ENCODE measurements around the gene ALX4.

ALX4 gene

GRCh38 chr11:44324222-44324621 lies 14.3 kb upstream of the ALX4 start:
- no CpG with 5 or more reads among the region's 1 CpG for WGBS (ENCODE audit: extremely low coverage, insufficient coverage, low lambda C conversion rate)
- no peak overlapping the region for H2BK5ac ChIP-seq (ENCODE audit: low read length)

GRCh38 chr11:44322243-44322642 lies 12.3 kb upstream of the ALX4 start:
- Histone ChIP-seq H4K5ac (ENCODE audit: low read length) (no peak overlapping the region), H3K27ac (ENCODE audit: low read depth, low read length) (no peak overlapping the region), H3K23ac (ENCODE audit: low read length) (no peak overlapping the region), H2BK5ac (ENCODE audit: low read length) (no peak overlapping the region), H3K79me2 (ENCODE audit: control insufficient read depth, insufficient read depth, low read length) (no peaks in the 10 kb centered on the region), H4K8ac (ENCODE audit: low read depth, low read length) (no peak overlapping the region), H2BK15ac (replicated peaks; ENCODE audit: low read depth) (no peak overlapping the region), H3K4me3 (ENCODE audit: low read length) (no peak overlapping the region), H2BK120ac (ENCODE audit: low read depth, low read length) (no peak overlapping the region), H3K4me2 (ENCODE audit: low read length) (no peak overlapping the region), H3K4ac (ENCODE audit: low read depth, low read length) (no peak overlapping the region), H3K18ac (ENCODE audit: low read length) (no peak overlapping the region), H3K56ac (ENCODE audit: low read length) (no peak overlapping the region), H3K9ac (ENCODE audit: low read length) (no peak overlapping the region), H3K36me3 (ENCODE audit: control insufficient read depth, insufficient read depth, low read length) (no peaks in the 10 kb centered on the region), H3K4me1 (ENCODE audit: control insufficient read depth, low read depth, low read length) (no peaks in the 10 kb centered on the region), H3K27me3 (ENCODE audit: insufficient read depth, low read length, poor library complexity) (peaks cover 81% of the 10 kb centered on the region), H2AK5ac (ENCODE audit: low read length) (no peak overlapping the region), H3K79me1 (ENCODE audit: low read length) (no peaks in the 10 kb centered on the region)
- WGBS (ENCODE audit: extremely low coverage, insufficient coverage, low lambda C conversion rate): no CpG with 5 or more reads among the region's 6 CpGs
- no peak for DNase-seq

More at GRCh38 chr11:44324222-44324621, 14.3 kb upstream of the ALX4 start:
- no peak overlapping the region for H4K8ac ChIP-seq (ENCODE audit: low read depth, low read length)
- H3K56ac ChIP-seq (ENCODE audit: low read length): no peak overlapping the region
- no peaks in the 10 kb centered on the region for H3K79me2 ChIP-seq (ENCODE audit: control insufficient read depth, insufficient read depth, low read length)
- no peak overlapping the region for H3K27ac ChIP-seq (ENCODE audit: low read depth, low read length)
- no peak overlapping the region for H2BK120ac ChIP-seq (ENCODE audit: low read depth, low read length)
- H3K27me3 ChIP-seq (ENCODE audit: insufficient read depth, low read length, poor library complexity): peaks cover 71% of the 10 kb centered on the region
- no peaks in the 10 kb centered on the region for H3K36me3 ChIP-seq (ENCODE audit: control insufficient read depth, insufficient read depth, low read length)
- no peak overlapping the region for H2BK15ac ChIP-seq (replicated peaks; ENCODE audit: low read depth)
- no peak overlapping the region for H3K9ac ChIP-seq (ENCODE audit: low read length)
- no peak overlapping the region for H3K4me2 ChIP-seq (ENCODE audit: low read length)
- no peak overlapping the region for H3K4ac ChIP-seq (ENCODE audit: low read depth, low read length)
- H3K23ac ChIP-seq (ENCODE audit: low read length): no peak overlapping the region
- H3K4me3 ChIP-seq (ENCODE audit: low read length): no peak overlapping the region
- H4K5ac ChIP-seq (ENCODE audit: low read length): no peak overlapping the region
- no peak for DNase-seq
- H3K4me1 ChIP-seq (ENCODE audit: control insufficient read depth, low read depth, low read length): no peaks in the 10 kb centered on the region
- no peak overlapping the region for H3K18ac ChIP-seq (ENCODE audit: low read length)
- H2AK5ac ChIP-seq (ENCODE audit: low read length): no peak overlapping the region
- no peaks in the 10 kb centered on the region for H3K79me1 ChIP-seq (ENCODE audit: low read length)

- no peak overlapping the region for H3K4me2 ChIP-seq (ENCODE audit: low read length)
- H3K4me3 ChIP-seq (ENCODE audit: low read length): no peak overlapping the region
- H3K56ac ChIP-seq (ENCODE audit: low read length): no peak overlapping the region
- H3K4me1 ChIP-seq (ENCODE audit: control insufficient read depth, low read depth, low read length): no peaks in the 10 kb centered on the region
- H3K79me1 ChIP-seq (ENCODE audit: low read length): no peaks in the 10 kb centered on the region
- H2AK5ac ChIP-seq (ENCODE audit: low read length): no peak overlapping the region
- no peak overlapping the region for H2BK5ac ChIP-seq (ENCODE audit: low read length)
- peaks cover 88% of the 10 kb centered on the region for H3K27me3 ChIP-seq (ENCODE audit: insufficient read depth, low read length, poor library complexity)
- no peaks in the 10 kb centered on the region for H3K79me2 ChIP-seq (ENCODE audit: control insufficient read depth, insufficient read depth, low read length)
- no peak overlapping the region for H3K27ac ChIP-seq (ENCODE audit: low read depth, low read length)
- H3K4ac ChIP-seq (ENCODE audit: low read depth, low read length): no peak overlapping the region
- no CpG with 5 or more reads among the region's 4 CpGs for WGBS (ENCODE audit: extremely low coverage, insufficient coverage, low lambda C conversion rate)
- no peak overlapping the region for H4K8ac ChIP-seq (ENCODE audit: low read depth, low read length)
- DNase-seq: no peak
- H3K36me3 ChIP-seq (ENCODE audit: control insufficient read depth, insufficient read depth, low read length): no peaks in the 10 kb centered on the region
- H2BK15ac ChIP-seq (replicated peaks; ENCODE audit: low read depth): no peak overlapping the region
- no peak overlapping the region for H3K9ac ChIP-seq (ENCODE audit: low read length)
- no peak overlapping the region for H3K23ac ChIP-seq (ENCODE audit: low read length)
- no peak overlapping the region for H3K18ac ChIP-seq (ENCODE audit: low read length)
- H2BK120ac ChIP-seq (ENCODE audit: low read depth, low read length): no peak overlapping the region
- H4K5ac ChIP-seq (ENCODE audit: low read length): no peak overlapping the region
Observed at GRCh38 chr11:44321059-44321458, 11.1 kb upstream of the ALX4 start.

DNA sequence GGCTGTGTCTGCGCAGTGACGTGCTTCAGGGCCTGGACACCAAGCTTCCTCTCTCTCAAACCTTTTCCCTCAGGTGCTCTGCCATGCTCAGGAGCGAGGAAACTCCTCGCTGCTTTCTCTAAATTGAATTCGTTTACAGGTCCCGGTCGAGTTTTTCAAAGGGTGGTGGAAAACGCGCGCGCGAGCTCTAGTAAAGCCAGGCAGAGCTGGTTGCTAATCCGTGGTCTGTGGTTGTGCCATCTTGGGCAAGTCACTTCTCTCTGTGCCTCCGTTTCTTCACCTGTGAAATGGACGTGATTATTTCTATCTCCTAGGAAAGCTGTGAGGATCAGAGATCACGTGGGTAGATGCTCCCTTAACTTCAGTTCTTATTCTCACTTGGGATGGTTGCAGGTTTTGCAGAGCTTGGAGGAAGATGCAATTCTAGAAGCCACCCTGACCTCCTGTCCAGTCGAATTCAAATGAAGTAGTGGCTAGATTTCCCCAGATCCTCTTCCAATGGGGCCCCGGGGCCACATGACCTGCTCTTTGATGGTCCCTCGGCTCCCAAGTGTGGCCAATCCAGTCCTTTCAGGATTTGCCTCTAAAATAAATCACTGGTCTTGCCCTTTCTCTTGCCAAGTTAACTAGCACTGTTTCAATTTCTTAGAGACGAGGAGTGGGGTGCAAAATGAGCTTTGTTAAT lies 10.5 kb upstream of the ALX4 start:
- H3K27me3 ChIP-seq (ENCODE audit: insufficient read depth, low read length, poor library complexity): peaks cover 93% of the 10 kb centered on the region
- no peak overlapping the region for H3K23ac ChIP-seq (ENCODE audit: low read length)
- H3K4me2 ChIP-seq (ENCODE audit: low read length): peak overlapping the region; percentile 4
- no CpG with 5 or more reads among the region's 20 CpGs for WGBS (ENCODE audit: extremely low coverage, insufficient coverage, low lambda C conversion rate)
- no peak overlapping the region for H3K56ac ChIP-seq (ENCODE audit: low read length)
- H3K18ac ChIP-seq (ENCODE audit: low read length): no peak overlapping the region
- no peaks in the 10 kb centered on the region for H3K4me1 ChIP-seq (ENCODE audit: control insufficient read depth, low read depth, low read length)
- no peak overlapping the region for H4K8ac ChIP-seq (ENCODE audit: low read depth, low read length)
- no peak overlapping the region for H4K5ac ChIP-seq (ENCODE audit: low read length)
- H3K79me2 ChIP-seq (ENCODE audit: control insufficient read depth, insufficient read depth, low read length): no peaks in the 10 kb centered on the region
- H3K4ac ChIP-seq (ENCODE audit: low read depth, low read length): no peak overlapping the region
- H2BK5ac ChIP-seq (ENCODE audit: low read length): no peak overlapping the region
- no peaks in the 10 kb centered on the region for H3K79me1 ChIP-seq (ENCODE audit: low read length)
- DNase-seq: no peak
- H3K4me3 ChIP-seq (ENCODE audit: low read length): no peak overlapping the region
- H3K27ac ChIP-seq (ENCODE audit: low read depth, low read length): no peak overlapping the region
- no peak overlapping the region for H2BK120ac ChIP-seq (ENCODE audit: low read depth, low read length)
- no peaks in the 10 kb centered on the region for H3K36me3 ChIP-seq (ENCODE audit: control insufficient read depth, insufficient read depth, low read length)
- H3K9ac ChIP-seq (ENCODE audit: low read length): no peak overlapping the region
- H2BK15ac ChIP-seq (replicated peaks; ENCODE audit: low read depth): no peak overlapping the region
- no peak overlapping the region for H2AK5ac ChIP-seq (ENCODE audit: low read length)

DNA sequence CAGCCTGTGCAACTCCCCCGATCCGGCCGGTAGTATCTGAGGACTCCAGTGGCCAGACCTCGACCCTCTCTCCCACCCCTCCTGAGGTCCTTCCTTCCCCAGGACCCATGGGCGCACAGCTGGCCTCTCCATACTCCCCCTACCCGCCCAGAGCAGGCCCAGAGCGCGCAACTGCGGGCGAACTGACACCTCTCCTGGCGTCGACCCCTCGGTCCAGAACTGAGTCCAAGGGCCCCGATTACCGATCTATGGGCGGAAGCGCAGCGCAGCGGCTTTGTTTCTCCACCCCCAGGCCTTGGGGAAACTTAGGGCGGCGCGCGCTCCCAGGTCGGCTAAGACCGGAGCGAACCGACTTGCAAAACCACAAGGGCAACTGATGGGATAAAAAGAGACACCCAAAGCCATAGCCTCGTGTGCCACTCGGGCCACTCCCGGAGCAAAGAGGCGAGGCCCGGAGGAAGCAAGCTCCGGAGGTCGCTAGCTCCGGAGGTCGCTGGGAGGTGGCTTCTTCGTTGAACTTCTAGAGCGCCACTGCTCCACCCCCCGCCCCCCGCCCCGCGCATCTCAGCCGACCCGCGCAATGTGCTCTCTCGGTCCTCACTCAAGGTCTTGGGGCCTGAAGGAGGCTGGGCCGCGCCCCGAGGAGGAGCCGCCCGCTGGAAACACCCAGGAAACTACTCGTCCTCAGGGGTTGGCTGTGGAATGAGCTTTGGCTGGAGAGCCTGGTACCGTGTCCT lies 9.8 kb upstream of the ALX4 start:
- Histone ChIP-seq H3K4ac (ENCODE audit: low read depth, low read length) (no peak overlapping the region), H2AK5ac (ENCODE audit: low read length) (no peak overlapping the region), H3K79me2 (ENCODE audit: control insufficient read depth, insufficient read depth, low read length) (no peaks in the 10 kb centered on the region), H3K23ac (ENCODE audit: low read length) (no peak overlapping the region), H2BK120ac (ENCODE audit: low read depth, low read length) (no peak overlapping the region), H3K27ac (ENCODE audit: low read depth, low read length) (no peak overlapping the region), H3K4me2 (ENCODE audit: low read length) (peak overlapping the region; percentile 16), H3K56ac (ENCODE audit: low read length) (no peak overlapping the region), H2BK5ac (ENCODE audit: low read length) (no peak overlapping the region), H3K27me3 (ENCODE audit: insufficient read depth, low read length, poor library complexity) (peaks cover 88% of the 10 kb centered on the region), H3K18ac (ENCODE audit: low read length) (no peak overlapping the region), H3K9ac (ENCODE audit: low read length) (no peak overlapping the region), H4K5ac (ENCODE audit: low read length) (no peak overlapping the region), H2BK15ac (replicated peaks; ENCODE audit: low read depth) (no peak overlapping the region), H3K79me1 (ENCODE audit: low read length) (no peaks in the 10 kb centered on the region), H3K36me3 (ENCODE audit: control insufficient read depth, insufficient read depth, low read length) (no peaks in the 10 kb centered on the region), H3K4me3 (ENCODE audit: low read length) (no peak overlapping the region), H3K4me1 (ENCODE audit: control insufficient read depth, low read depth, low read length) (no peaks in the 10 kb centered on the region), H4K8ac (ENCODE audit: low read depth, low read length) (no peak overlapping the region)
- no peak for DNase-seq
- WGBS (ENCODE audit: extremely low coverage, insufficient coverage, low lambda C conversion rate): no CpG with 5 or more reads among the region's 53 CpGs
